Fibroblast of mammary gland (primary cell): Measurements from ENCODE around the gene DCP1A.
A peak's percentile ranks its signal among the peaks of the same experiment; 100 is the strongest.

Source experiments
- DNase-seq: peaks from one replicate; pipeline ENCODE4 v3.0.0-alpha.2; 2010; ENCODE audit warnings: low read depth
- H3K4me3 ChIP-seq: 2 replicates; pipeline ENCODE4 v1.5.1; 2011; ENCODE audit warnings: low read depth, mild to moderate bottlenecking, low read length, moderate library complexity; ENCODE audit not compliant: control insufficient read depth
- TF ChIP-seq, protein P1 (sequence below): conservative IDR thresholded peaks from 2 replicates; pipeline ENCODE4 v1.5.1; 2011; ENCODE audit warnings: low read depth, low read length, inconsistent platforms; ENCODE audit not compliant: control insufficient read depth, insufficient read depth

DCP1A gene

DNA sequence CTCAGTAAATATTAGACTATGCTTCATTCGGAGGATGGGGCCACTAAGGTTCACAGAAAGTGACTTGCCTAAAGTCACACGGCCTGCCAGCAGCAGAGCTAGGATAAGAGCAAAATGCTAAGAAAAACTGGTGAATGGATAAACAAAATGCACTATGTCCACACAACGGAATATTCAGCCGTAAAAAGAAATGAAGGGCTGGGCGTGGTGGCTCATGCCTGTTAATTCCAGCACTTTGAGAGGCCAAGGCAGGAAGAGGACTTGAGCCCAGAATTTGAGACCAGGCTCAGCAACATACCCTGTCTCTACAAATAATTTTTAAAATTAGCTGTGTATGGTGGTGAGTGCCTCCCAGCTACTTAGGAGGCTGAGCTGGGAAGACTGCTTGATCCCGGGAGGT, 99.2 kb downstream of the DCP1A start:
- no peak for DNase-seq
- no peak overlapping the region for H3K4me3 ChIP-seq
- TF ChIP-seq, protein P1, sequence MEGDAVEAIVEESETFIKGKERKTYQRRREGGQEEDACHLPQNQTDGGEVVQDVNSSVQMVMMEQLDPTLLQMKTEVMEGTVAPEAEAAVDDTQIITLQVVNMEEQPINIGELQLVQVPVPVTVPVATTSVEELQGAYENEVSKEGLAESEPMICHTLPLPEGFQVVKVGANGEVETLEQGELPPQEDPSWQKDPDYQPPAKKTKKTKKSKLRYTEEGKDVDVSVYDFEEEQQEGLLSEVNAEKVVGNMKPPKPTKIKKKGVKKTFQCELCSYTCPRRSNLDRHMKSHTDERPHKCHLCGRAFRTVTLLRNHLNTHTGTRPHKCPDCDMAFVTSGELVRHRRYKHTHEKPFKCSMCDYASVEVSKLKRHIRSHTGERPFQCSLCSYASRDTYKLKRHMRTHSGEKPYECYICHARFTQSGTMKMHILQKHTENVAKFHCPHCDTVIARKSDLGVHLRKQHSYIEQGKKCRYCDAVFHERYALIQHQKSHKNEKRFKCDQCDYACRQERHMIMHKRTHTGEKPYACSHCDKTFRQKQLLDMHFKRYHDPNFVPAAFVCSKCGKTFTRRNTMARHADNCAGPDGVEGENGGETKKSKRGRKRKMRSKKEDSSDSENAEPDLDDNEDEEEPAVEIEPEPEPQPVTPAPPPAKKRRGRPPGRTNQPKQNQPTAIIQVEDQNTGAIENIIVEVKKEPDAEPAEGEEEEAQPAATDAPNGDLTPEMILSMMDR, result no peak

DNA sequence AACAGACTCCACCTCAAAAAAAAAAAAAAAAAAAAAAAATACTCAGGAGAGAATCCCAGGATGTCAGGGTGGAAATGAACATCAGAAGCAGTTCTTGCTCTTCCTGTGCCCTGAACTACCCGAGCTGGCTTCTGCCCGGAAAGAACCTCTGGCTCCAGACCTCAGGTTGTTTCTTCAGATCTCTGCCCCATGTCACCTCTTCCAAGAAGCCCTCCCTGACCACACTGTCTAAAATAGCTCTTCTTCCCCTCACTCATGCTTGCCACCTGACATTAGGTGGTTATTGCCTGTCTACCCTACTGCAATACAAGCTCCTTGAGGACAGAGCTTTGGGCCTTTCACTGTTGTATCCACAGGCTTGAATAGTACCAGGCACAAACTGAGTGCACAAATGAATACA, 99.7 kb downstream of the DCP1A start:
- TF ChIP-seq, protein P1, result no peak
- no peak overlapping the region for H3K4me3 ChIP-seq
- no peak for DNase-seq

DNA sequence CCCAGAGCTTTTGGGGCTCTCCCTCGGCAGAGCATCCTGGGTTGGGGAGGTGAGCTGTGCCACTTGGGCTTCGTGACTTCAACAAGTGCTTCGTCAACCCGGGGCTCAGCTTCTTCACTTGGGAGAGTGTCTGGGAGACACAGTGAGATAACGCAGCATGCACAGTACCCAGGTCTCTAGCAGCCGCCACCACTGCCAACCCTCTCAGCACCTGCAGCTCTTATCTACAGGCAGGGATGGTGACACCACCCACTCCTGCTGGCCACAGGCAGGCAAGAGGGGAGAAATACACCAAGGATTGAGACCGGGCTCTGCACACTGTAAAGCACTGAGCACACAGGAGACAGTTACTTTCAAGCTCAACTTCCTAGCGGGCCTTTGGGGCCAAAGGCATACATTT, 103.1 kb downstream of the DCP1A start:
- H3K4me3 ChIP-seq, result no peak overlapping the region
- no peak for DNase-seq
- TF ChIP-seq, protein P1, result no peak

DNA sequence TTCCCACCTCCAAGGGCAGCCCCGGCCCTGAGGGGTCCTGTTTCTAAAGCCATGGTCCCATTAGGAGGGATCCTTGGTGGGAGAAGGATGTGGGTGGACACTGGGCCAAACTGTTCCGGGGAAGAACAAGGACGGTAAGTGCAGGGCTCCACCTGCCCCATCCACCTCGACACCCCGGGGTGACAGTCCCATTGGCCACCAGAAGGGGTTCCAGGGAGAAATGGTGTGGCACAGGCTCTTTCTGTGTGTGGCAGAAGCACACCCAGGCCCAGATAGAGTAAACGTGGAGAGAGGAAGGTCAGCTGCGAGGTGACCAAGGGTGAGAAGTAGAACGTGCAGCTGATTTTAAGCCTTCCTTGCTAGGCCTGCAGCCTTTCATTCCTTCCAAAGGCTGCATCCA, 103.6 kb downstream of the DCP1A start:
- DNase-seq, result no peak
- TF ChIP-seq, protein P1, result no peak
- H3K4me3 ChIP-seq, result no peak overlapping the region

DNA sequence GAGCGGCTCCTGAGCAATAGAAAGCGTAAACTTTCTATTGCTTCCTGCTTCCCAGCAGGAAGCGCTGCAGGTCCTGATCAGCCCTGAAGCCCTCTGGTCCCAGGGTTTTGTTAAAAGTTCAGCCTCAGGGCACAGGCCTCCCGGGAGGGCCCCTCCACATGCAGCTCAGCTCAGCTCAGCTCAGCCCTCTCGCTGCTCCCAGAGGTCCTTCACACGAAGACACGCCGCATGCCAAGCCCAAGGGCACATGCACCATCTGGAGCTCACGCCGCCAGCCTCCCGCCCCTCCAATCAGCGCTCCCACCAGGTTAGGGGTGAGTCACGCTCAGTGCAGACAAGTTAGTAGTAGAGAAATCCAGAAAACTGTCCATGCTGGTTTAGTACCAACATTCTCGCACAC, 104.2 kb downstream of the DCP1A start:
- TF ChIP-seq, protein P1, result no peak
- no peak overlapping the region for H3K4me3 ChIP-seq
- DNase-seq, result peak; percentile 76

DNA sequence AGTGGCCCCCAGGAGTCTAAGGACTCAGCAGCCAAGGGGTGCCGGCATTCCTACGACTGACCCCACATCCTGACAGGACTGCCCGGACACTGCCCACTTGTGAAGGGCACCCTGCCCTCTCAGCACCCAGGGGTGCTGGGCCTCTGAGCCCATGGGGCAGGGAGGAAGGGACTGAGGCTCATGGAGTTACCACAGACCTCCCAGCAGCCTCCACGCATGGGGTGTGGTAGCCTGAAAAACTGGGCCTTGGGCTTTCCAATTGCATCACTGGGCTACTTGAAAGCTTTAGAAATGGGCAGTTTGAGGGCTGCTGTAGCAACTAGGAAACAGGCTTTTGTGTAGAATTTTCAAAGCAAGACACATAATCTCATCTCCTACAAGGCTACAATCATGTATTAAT, 104.7 kb downstream of the DCP1A start:
- TF ChIP-seq, protein P1, result no peak
- peak; percentile 21 for DNase-seq
- H3K4me3 ChIP-seq, result no peak overlapping the region

DNA sequence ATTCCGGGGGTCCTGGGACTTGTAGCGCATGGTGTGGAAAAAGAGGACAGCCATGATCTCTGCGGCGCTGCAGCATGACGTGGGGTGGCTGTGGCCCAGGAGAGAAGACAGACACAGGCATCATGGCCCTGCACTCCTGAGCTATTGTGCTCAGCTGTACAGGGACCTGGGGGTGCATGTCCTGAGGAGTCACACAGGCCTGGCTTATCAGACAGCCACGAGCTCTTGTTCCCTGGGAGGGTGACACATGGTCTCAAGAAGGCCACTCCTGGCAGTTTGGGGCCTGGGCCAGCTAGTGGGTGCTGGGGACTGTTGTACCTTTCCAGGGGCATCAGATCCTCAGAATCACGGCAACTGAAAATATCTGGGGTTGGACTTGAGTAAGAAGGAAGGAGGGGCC, 105.2 kb downstream of the DCP1A start:
- no peak for DNase-seq
- TF ChIP-seq, protein P1, result no peak
- no peak overlapping the region for H3K4me3 ChIP-seq
